A549 (cell line): ENCODE results near the gene SENP6. TPM values are rescaled to one million over a fixed set of nuclear protein-coding genes. Genes with fewer than 3 reads are reported as not detected.

ENCODE experiments used
- ATAC-seq, 2 experiments: fragments of 200-7000 bp in 1 of 2; fragments of >200 bp in 1 of 2; cut with Nextera tagmentation in 1 of 2; cut with Tn5 transposase in 1 of 2; 3 replicates each; pipeline versions ENCODE4 v1.8.0 to v1.9.1; 2018 to 2020; ENCODE audit warnings: mild to moderate bottlenecking in 1 of 2, moderate library complexity in 1 of 2
- CTCF ChIA-PET: fragments of 300-600 bp; sonication (Branson Sonifier 250); formaldehyde crosslinking; extraction: SDS; loops from one replicate; lab custom pipeline; 2021; ENCODE audit warnings: antibody characterized with exemption, inconsistent platforms; lab: Yijun Ruan, JAX
- POLR2A ChIA-PET: fragments of 350-600 bp; formaldehyde crosslinking; extraction: SDS; loops from one replicate; lab custom pipeline; 2021; ENCODE audit warnings: antibody characterized with exemption, inconsistent platforms; lab: Yijun Ruan, JAX
- DNase-seq, 2 experiments: peaks; one replicate each; pipeline versions ENCODE4 v3.0.0 to v3.0.0-alpha.2; 2011 to 2016; ENCODE audit warnings: low read depth in 1 of 2, low spot score in 1 of 2
- FAIRE-seq: peaks from 2 replicates; lab custom pipeline; 2011; peaks lifted over from hg19 to GRCh38; lab: Jason Lieb, UNC
- H3K27ac ChIP-seq, 2 experiments: fragments of >200 bp; sonication (Bioruptor Twin); formaldehyde crosslinking; 3 replicates each; pipeline ENCODE4 v1.5.1; 2016 to 2017
- H3K4me1 ChIP-seq: fragments of >200 bp; sonication (Bioruptor Twin); formaldehyde crosslinking; 3 replicates; pipeline ENCODE4 v1.6.1; 2016
- H3K4me2 ChIP-seq: fragments of >200 bp; sonication (Bioruptor Twin); formaldehyde crosslinking; 3 replicates; pipeline ENCODE4 v1.6.1; 2016
- H3K4me3 ChIP-seq: fragments of >200 bp; sonication (Bioruptor Twin); formaldehyde crosslinking; 3 replicates; pipeline ENCODE4 v1.5.1; 2016
- H3K9me3 ChIP-seq: fragments of >200 bp; sonication (Bioruptor Twin); formaldehyde crosslinking; 3 replicates; pipeline ENCODE4 v1.6.1; 2016
- BHLHE40 ChIP-seq: IDR thresholded peaks from 2 replicates; pipeline ENCODE4 v1.6.1; 2012; ENCODE audit warnings: low read depth, low read length, inconsistent platforms
- CEBPB ChIP-seq, 2 experiments: fragments of >200 bp in 1 of 2; sonication (Bioruptor Twin) in 1 of 2; formaldehyde crosslinking in 1 of 2; IDR thresholded peaks; 2 replicates each; pipeline ENCODE4 v1.6.1; 2012 to 2016
- CHD2 ChIP-seq: fragments of 150-350 bp; IDR thresholded peaks from 2 replicates; pipeline ENCODE4 v1.6.1; 2014; ENCODE audit warnings: low read length; ENCODE audit not compliant: partially characterized antibody
- CHD4 ChIP-seq: fragments of 200-600 bp; sonication (generic); IDR thresholded peaks from 2 replicates; pipeline ENCODE4 v1.6.1; 2016; ENCODE audit warnings: antibody characterized with exemption, mild to moderate bottlenecking, borderline replicate concordance
- CTCF ChIP-seq: fragments of >200 bp; sonication (Bioruptor Twin); formaldehyde crosslinking; IDR thresholded peaks from 3 replicates; pipeline ENCODE4 v1.5.1; 2016
- E2F6 ChIP-seq: IDR thresholded peaks from 2 replicates; pipeline ENCODE4 v1.6.1; 2012; ENCODE audit warnings: low read depth, borderline replicate concordance
- EP300 ChIP-seq, 2 experiments: fragments of >200 bp; sonication (Bioruptor Twin); formaldehyde crosslinking; IDR thresholded peaks; 2 replicates in 1 of 2; 3 replicates in 1 of 2; pipeline ENCODE4 v1.6.1; 2016 to 2017
- FOSL2 ChIP-seq, 2 experiments: fragments of 450-650 bp in 1 of 2; fragments of >200 bp in 1 of 2; sonication (Bioruptor Twin) in 1 of 2; formaldehyde crosslinking; IDR thresholded peaks; 2 replicates each; pipeline versions ENCODE4 v1.5.0 to v1.6.1; 2016 to 2020; ENCODE audit warnings: mild to moderate bottlenecking in 1 of 2, moderate library complexity in 1 of 2
- FOXS1 ChIP-seq: fragments of 250-450 bp; sonication (Bioruptor Pico); IDR thresholded peaks from 2 replicates; pipeline ENCODE4 v1.5.0; 2020; ENCODE audit warnings: mild to moderate bottlenecking, moderate library complexity
- HDAC2 ChIP-seq: fragments of 200-600 bp; sonication (generic); IDR thresholded peaks from 2 replicates; pipeline ENCODE4 v1.6.1; 2016
- HOXA7 ChIP-seq: fragments of 250-450 bp; sonication (Bioruptor Pico); IDR thresholded peaks from 2 replicates; pipeline ENCODE4 v1.5.0; 2020; ENCODE audit warnings: mild to moderate bottlenecking, moderate library complexity
- JUNB ChIP-seq: fragments of >200 bp; sonication (Bioruptor Twin); formaldehyde crosslinking; IDR thresholded peaks from 2 replicates; pipeline ENCODE4 v1.6.1; 2016
- KDM1A ChIP-seq: fragments of 200-600 bp; sonication (generic); IDR thresholded peaks from 2 replicates; pipeline ENCODE4 v1.6.1; 2016; ENCODE audit warnings: low read depth, mild to moderate bottlenecking
- KDM5A ChIP-seq: fragments of 200-600 bp; sonication (generic); IDR thresholded peaks from 2 replicates; pipeline ENCODE4 v1.6.1; 2016; ENCODE audit warnings: antibody characterized with exemption, mild to moderate bottlenecking
- MAFK ChIP-seq: fragments of 450-650 bp; IDR thresholded peaks from 2 replicates; pipeline ENCODE4 v1.6.1; 2014; ENCODE audit not compliant: partially characterized antibody
- NFE2L2 ChIP-seq: fragments of 150-350 bp; conservative IDR thresholded peaks from 2 replicates; pipeline ENCODE4 v1.6.1; 2014; ENCODE audit warnings: low read length
- NR3C1 ChIP-seq: fragments of >200 bp; sonication (Bioruptor Twin); formaldehyde crosslinking; IDR thresholded peaks from 3 replicates; pipeline ENCODE4 v1.6.1; 2017
- REST ChIP-seq: fragments of 200-600 bp; sonication (generic); IDR thresholded peaks from 2 replicates; pipeline ENCODE4 v1.6.1; 2016; ENCODE audit warnings: antibody characterized with exemption, mild to moderate bottlenecking, moderate library complexity
- SREBF2 ChIP-seq: fragments of 450-650 bp; IDR thresholded peaks from 2 replicates; pipeline ENCODE4 v1.6.1; 2014; ENCODE audit warnings: mild to moderate bottlenecking, moderate library complexity
- TFCP2L1 ChIP-seq: fragments of 250-450 bp; sonication (Bioruptor Pico); IDR thresholded peaks from 2 replicates; pipeline ENCODE4 v1.5.0; 2021; ENCODE audit warnings: mild to moderate bottlenecking
- USF2 ChIP-seq: fragments of 450-650 bp; IDR thresholded peaks from 2 replicates; pipeline ENCODE4 v1.6.1; 2014; ENCODE audit warnings: antibody characterized with exemption
- WGBS: methylation state at CpG from one replicate; pipeline ENCODE4 v1.1.6; 2017; ENCODE audit errors: missing lambda C conversion rate; 5-methylcytosine and 5-hydroxymethylcytosine counted together
- polyA plus RNA-seq, 4 experiments: library from polyadenylated mRNA; depleted of rRNA in 3 of 4; stranded (reverse); fragments of >200 nt; fragmentation: RNase III in 1 of 4; extraction: RNeasy Plus Mini Kit Qiagen cat#74134 plus additional on column Dnase treatment in 1 of 4; gene quantifications; 2 replicates in 3 of 4; 3 replicates in 1 of 4; pipeline ENCODE4 v1.2.3, GENCODE V29; 2011 to 2017

The SENP6 gene
- polyA plus RNA-seq, 2 of the 4 experiments (the other 2 are of a cell fraction) = 29.8 to 59.9 TPM

GRCh38 chr6:75751443-75751842 is 149.8 kb downstream of the SENP6 start:
- Histone ChIP-seq H3K9me3 (no peaks in the 10 kb centered on the region), H3K4me1 (peaks cover 12% of the 10 kb centered on the region; the same call in 2 of the 3 replicates), H3K4me3 (no peak overlapping the region), H3K4me2 (no peak overlapping the region), H3K27ac (no peak overlapping the region)
- POLR2A ChIA-PET = no interaction called here
- CTCF ChIA-PET = interaction anchor here (1.4 kb wide), 1 partner anchor 142 kb away, joined by 3 read pairs; no protein-coding TSS in a partner anchor
- DNase-seq (no peak), FAIRE-seq (no peak), ATAC-seq (no peak)
- 85% methylated on average over 2 of the region's 2 CpGs for WGBS
- TF ChIP-seq HDAC2 (no peak), EP300 (IDR thresholded peaks at IDR 0.05) (no peak), SREBF2 (no peak), CHD2 (no peak), NFE2L2 (no peak), REST (no peak), NR3C1 (no peak), CHD4 (no peak), TFCP2L1 (CRISPR knock-in tag) (no peak), KDM5A (no peak), JUNB (no peak), MAFK (no peak), BHLHE40 (no peak), CEBPB (IDR thresholded peaks at IDR 0.05) (no peak), FOSL2 (IDR thresholded peaks at IDR 0.05) (no peak), FOSL2 (CRISPR knock-in tag; IDR thresholded peaks at IDR 0.05) (no peak), HOXA7 (CRISPR knock-in tag) (no peak), E2F6 (no peak)

GRCh38 chr6:75752365-75752764 is 150.7 kb downstream of the SENP6 start:
- no peak for TF ChIP-seq KDM1A
- TF ChIP-seq FOXS1 (CRISPR knock-in tag) = no peak
- no peak for TF ChIP-seq SREBF2
- no peak for TF ChIP-seq CTCF
- no peak for TF ChIP-seq USF2
- no peak for TF ChIP-seq JUNB
- H3K4me1 ChIP-seq = peaks cover 12% of the 10 kb centered on the region; the same call in 2 of the 3 replicates
- 63% methylated on average over 3 of the region's 3 CpGs for WGBS
- no peak for ATAC-seq
- ChIA-PET CTCF (no interaction called here), POLR2A (no interaction called here)
- no peak overlapping the region for H3K4me2 ChIP-seq
- DNase-seq = no peak
- FAIRE-seq = no peak
- no peak overlapping the region for H3K4me3 ChIP-seq
- no peak overlapping the region for H3K27ac ChIP-seq
- H3K9me3 ChIP-seq = no peaks in the 10 kb centered on the region
